ENCODE data around the gene EMB.
"Not testable (repeated sequence)": the region's sequence is repeated elsewhere in the genome, so short reads cannot be mapped to it uniquely, and the experiment has no call there.

The EMB gene

DNA sequence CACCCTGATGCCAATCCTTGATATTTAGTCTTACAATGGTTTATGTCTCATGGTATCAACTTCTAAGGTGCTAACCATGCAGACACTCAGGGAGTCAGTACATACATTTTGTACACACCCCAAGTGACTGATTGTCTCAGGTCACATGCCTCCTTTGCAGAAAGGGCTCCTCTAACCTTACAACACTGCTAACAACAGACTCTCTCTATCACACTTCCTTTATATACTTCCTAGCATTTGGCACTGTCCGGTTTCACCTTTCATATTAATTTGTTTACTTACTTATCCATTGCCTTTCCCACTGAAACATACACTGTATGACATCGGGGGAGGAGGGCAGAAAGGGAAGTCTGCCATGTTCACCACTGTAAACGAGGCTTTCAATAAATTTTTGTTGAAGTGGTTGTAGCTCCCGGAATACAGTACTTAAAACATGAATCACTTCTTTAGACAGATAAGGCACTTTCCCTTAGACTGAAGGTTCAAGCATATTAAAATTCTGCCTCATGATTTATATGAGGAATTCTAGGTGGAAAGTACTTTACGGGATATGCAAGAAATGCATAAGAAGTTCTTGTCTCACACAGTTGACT lies 20.6 kb downstream of the EMB start:
- DNase-seq (ENCODE audit: low spot score), result no peak
- TF ChIP-seq, protein P1, sequence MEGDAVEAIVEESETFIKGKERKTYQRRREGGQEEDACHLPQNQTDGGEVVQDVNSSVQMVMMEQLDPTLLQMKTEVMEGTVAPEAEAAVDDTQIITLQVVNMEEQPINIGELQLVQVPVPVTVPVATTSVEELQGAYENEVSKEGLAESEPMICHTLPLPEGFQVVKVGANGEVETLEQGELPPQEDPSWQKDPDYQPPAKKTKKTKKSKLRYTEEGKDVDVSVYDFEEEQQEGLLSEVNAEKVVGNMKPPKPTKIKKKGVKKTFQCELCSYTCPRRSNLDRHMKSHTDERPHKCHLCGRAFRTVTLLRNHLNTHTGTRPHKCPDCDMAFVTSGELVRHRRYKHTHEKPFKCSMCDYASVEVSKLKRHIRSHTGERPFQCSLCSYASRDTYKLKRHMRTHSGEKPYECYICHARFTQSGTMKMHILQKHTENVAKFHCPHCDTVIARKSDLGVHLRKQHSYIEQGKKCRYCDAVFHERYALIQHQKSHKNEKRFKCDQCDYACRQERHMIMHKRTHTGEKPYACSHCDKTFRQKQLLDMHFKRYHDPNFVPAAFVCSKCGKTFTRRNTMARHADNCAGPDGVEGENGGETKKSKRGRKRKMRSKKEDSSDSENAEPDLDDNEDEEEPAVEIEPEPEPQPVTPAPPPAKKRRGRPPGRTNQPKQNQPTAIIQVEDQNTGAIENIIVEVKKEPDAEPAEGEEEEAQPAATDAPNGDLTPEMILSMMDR (IDR thresholded peaks at IDR 0.05; ENCODE audit: extremely low read depth, missing control alignments), result no peak

DNA sequence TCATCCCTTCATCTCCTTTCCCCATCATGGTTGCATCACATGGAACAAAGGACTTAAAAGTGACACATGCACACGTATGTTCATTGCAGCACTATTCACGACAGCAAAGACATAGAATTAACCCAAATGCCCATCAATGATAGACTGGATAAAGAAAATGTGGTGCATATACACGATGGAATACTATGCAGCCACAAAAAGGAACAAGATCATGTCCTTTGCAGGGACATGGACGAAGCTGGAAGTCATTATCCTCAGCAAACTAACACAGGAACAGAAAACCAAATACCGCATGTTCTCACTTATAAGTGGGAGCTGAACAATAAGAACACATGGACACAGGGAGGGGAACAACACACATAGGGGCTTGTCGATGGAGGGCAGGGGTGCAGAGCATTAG lies 21.4 kb downstream of the EMB start:
- DNase-seq (ENCODE audit: low spot score), result not testable (repeated sequence)

- not testable (repeated sequence) for DNase-seq (ENCODE audit: low spot score)
Measured at GRCh38 chr5:50416637-50417036, 24.5 kb downstream of the EMB start.

GRCh38 chr5:50415912-50416311 lies 25.2 kb downstream of the EMB start:
- DNase-seq (ENCODE audit: low spot score), result no peak
- TF ChIP-seq, protein P1 (IDR thresholded peaks at IDR 0.05; ENCODE audit: extremely low read depth, missing control alignments), result no peak

- DNase-seq (ENCODE audit: low spot score), result not testable (repeated sequence)
Measured at GRCh38 chr5:50410932-50411331, 30.2 kb downstream of the EMB start.

GRCh38 chr5:50406877-50407276 lies 34.2 kb downstream of the EMB start:
- TF ChIP-seq, protein P1 (IDR thresholded peaks at IDR 0.05; ENCODE audit: extremely low read depth, missing control alignments), result no peak
- no peak for DNase-seq (ENCODE audit: low spot score)

DNA sequence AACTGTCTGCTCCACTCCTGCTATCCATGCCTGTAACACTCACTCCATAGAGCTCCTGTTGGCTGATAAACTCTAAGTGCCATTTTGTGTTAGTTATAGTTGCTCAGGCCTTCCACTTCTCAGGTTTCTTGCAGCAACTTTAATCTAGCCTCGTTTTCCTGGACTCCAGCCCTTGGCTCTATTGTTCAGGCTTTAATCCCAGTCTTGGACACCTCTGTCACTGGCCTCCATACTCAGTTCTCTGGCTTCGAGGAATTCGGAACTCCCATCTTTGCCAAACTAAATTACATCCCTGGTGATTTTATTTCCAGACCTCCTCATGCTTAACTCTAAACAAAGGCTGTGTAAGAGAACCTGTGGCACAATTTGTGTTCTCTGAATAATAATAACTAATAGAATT lies 39.8 kb downstream of the EMB start:
- TF ChIP-seq, protein P1 (IDR thresholded peaks at IDR 0.05; ENCODE audit: extremely low read depth, missing control alignments), result no peak
- no peak for DNase-seq (ENCODE audit: low spot score)

GRCh38 chr5:50393925-50394609 lies 47.0 kb downstream of the EMB start:
- DNase-seq (ENCODE audit: low spot score), result not testable (repeated sequence)

DNA sequence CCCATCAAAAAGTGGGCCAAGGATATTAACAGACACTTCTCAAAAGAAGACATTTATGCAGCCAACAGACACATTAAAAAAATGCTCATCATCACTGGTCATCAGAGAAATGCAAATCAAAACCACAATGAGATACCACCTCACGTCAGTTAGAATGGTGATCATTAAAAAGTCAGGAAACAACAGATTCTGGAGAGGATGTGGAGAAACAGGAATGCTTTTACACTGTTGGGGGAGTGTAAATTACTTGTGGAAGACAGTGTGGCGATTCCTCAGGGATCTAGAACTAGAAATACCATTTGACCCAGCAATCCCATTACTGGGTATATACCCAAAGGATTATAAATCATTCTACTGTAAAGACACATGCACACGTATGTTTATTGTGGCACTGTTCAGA lies 48.8 kb downstream of the EMB start:
- DNase-seq (ENCODE audit: low spot score), result not testable (repeated sequence)

- DNase-seq (ENCODE audit: low spot score), result not testable (repeated sequence)
Measured at GRCh38 chr5:50384381-50384780, 56.7 kb downstream of the EMB start.

DNA sequence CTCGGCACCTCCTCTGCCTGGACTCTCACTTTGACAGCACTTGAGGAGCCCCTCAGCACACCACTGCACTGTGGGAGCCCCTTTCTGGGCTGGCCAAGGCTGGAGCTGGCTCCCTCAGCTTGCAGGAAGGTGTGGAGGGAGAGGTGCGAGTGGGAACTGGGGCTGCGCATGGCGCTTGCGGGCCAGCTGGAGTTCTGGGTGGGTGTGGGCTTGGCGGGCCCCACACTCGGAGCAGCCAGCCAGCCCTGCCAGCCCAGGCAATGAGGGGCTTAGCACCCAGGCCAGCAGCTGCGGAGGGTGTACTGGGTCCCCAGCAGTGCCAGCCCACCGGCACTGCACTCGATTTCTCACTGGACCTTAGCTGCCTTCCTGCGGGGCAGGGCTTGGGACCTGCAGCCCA lies 64.4 kb downstream of the EMB start:
- not testable (repeated sequence) for DNase-seq (ENCODE audit: low spot score)

GRCh38 chr5:50369287-50370033 lies 71.6 kb downstream of the EMB start:
- DNase-seq (ENCODE audit: low spot score), result not testable (repeated sequence)
